Astrocyte of the cerebellum (primary cell): ENCODE measurements around the gene MEIS2.

Experiments used
- DNase-seq: peaks from one replicate; pipeline ENCODE4 v3.0.0-alpha.2; 2011; ENCODE audit warnings: low read depth
- H3K4me3 ChIP-seq: 2 replicates; pipeline ENCODE4 v1.5.1; 2011; ENCODE audit warnings: mild to moderate bottlenecking, low read depth, low read length, moderate library complexity
- CTCF ChIP-seq: IDR thresholded peaks from 2 replicates; pipeline ENCODE4 v1.5.1; 2012; ENCODE audit warnings: low read length, low read depth, moderate library complexity, mild to moderate bottlenecking; ENCODE audit errors: missing control alignments
- in situ Hi-C: cut with HindIII; loops from 2 replicates; pipeline ENCODE4 v1.10.0; 2017; ENCODE audit warnings: low sequenced_read_pairs

The MEIS2 gene

GRCh38 chr15:36931434-36931833 is 168.9 kb downstream of the MEIS2 start:
- DNase-seq: no peak
- no peak overlapping the region for H3K4me3 ChIP-seq
- no peak for TF ChIP-seq CTCF
- in situ Hi-C loops: no loop called here

GRCh38 chr15:36926427-36926825 is 173.9 kb downstream of the MEIS2 start:
- DNase-seq: no peak
- H3K4me3 ChIP-seq: no peak overlapping the region
- in situ Hi-C loops: no loop called here
- no peak for TF ChIP-seq CTCF

GRCh38 chr15:36925653-36926426 is 174.5 kb downstream of the MEIS2 start:
- H3K4me3 ChIP-seq: no peak overlapping the region
- in situ Hi-C loops: no loop called here
- no peak for DNase-seq
- TF ChIP-seq CTCF: no peak

GRCh38 chr15:36925049-36925448 is 175.3 kb downstream of the MEIS2 start:
- in situ Hi-C loops: no loop called here
- no peak for DNase-seq
- no peak overlapping the region for H3K4me3 ChIP-seq
- TF ChIP-seq CTCF: no peak

GRCh38 chr15:36924034-36924433 is 176.3 kb downstream of the MEIS2 start:
- no peak overlapping the region for H3K4me3 ChIP-seq
- no peak for TF ChIP-seq CTCF
- in situ Hi-C loops: no loop called here
- no peak for DNase-seq

- in situ Hi-C loops: no loop called here
- H3K4me3 ChIP-seq: no peak overlapping the region
- DNase-seq: no peak
- no peak for TF ChIP-seq CTCF
Observed at GRCh38 chr15:36921484-36922091, 178.8 kb downstream of the MEIS2 start.
